GM19372 (cell line): ENCODE measurements around the gene BEST1.

Experiments used
- ATAC-seq: cut with Tn5 transposase; IDR thresholded peaks from one replicate; pipeline ENCODE4 v1.9.1; 2021; ENCODE audit warnings: mild to moderate bottlenecking, low read depth, moderate library complexity; ENCODE audit not compliant: unreplicated experiment

BEST1 gene

DNA sequence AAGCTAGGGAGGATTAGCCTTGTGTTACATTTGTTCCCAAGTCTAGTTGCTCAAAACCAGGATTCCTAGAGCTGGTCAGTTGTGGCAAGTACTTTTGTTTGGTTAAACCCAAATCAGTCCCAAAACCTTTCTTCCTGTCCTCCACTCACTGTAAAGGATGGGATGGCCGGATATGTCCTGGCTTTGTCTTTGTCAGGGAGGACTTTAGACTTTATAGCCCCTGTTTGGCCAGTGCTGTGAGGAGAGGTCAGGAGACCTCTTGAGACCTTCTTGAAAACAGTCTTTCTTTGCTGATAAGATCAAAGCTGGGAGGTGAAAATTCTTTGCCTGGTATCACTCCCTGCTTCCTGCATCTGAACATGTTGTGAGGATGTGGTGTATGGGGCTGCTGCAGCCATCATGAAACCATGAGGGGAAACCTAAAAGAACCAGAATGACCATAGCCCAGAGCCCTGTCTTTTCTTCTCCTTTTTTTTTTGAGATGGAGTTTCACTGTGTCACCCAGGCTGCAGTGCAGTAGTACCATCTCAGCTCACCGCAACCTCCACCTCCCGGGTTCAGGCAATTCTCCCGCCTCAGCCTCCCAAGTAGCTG is 60.9 kb downstream of the BEST1 start:
- no peak for ATAC-seq

DNA sequence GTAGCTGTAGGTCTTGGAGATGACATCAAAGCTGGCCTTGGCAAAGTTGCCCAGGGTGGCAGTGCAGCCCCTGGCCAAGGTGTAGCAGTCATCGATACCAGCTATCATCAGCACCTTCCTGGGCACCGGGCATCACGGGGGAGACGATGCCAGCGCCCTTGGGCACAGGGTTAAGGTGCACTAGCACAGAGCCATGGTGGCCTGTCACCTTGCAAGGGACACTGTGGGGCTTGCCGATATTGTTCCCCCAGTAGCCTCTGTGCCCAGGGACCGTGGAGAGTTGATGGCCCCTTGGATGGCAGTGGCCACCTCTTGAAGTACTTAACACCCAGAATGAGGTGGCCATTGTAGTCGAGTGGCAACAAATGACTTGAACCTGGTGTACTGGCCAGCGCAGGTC is 61.7 kb downstream of the BEST1 start:
- ATAC-seq, result no peak

DNA sequence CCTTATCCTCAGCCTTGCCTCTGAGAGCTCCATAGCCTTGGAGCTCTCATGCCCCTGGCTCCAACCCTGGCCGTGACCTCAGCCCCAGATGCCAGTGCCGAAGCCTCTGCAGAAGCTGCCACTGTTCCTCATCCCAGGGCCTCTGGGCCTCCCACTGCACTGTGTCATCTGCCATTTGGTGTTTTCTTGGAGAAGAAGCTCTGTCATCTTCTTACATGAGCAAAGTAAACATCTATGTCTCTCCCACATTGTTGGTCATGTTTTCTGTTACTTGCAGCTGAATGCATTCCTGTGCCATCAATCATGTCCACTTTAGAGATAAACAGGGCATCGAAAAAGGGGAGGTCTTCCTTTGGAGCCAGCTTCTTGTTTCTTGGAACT is 62.3 kb downstream of the BEST1 start:
- no peak for ATAC-seq

GRCh38 chr11:62012832-62013461 is 62.8 kb downstream of the BEST1 start:
- no peak for ATAC-seq
